AG20443 (cell line): ENCODE measurements around the gene OR2A2.
"Not testable (repeated sequence)": the region's sequence is repeated elsewhere in the genome, so short reads cannot be mapped to it uniquely, and the experiment has no call there.

Source experiments
- DNase-seq: peaks from one replicate; pipeline ENCODE4 v3.0.0; 2012; ENCODE audit warnings: low spot score, mixed read lengths

The OR2A2 gene

GRCh38 chr7:144109283-144109682 lies at the start of gene OR2A2:
TSS of gene OR2A2 (plus strand) at chr7:144109583. CDS start at chr7:144109583, 0 bp downstream.
- no peak for DNase-seq

GRCh38 chr7:144063710-144064109 lies 45.7 kb upstream of the OR2A2 start:
- DNase-seq, result no peak

GRCh38 chr7:144069511-144069910 lies 39.9 kb upstream of the OR2A2 start, which contains the start of gene OR2A25:
TSS of gene OR2A25 (plus strand) at chr7:144069811. CDS start at chr7:144074220, 4,409 bp downstream.
- DNase-seq, result no peak

GRCh38 chr7:144069953-144070352 lies 39.4 kb upstream of the OR2A2 start:
- no peak for DNase-seq

- no peak for DNase-seq
These were observed 35.0 kb upstream of the OR2A2 start for GRCh38 chr7:144074374-144074773.

- no peak for DNase-seq
These were observed 23.4 kb upstream of the OR2A2 start, which contains the start of gene OR2A12 for GRCh38 chr7:144085978-144086377. TSS of gene OR2A12 (plus strand) at chr7:144086278. CDS start at chr7:144095108, 8,830 bp downstream.

GRCh38 chr7:144086730-144087129 lies 22.7 kb upstream of the OR2A2 start:
- DNase-seq, result no peak

- DNase-seq, result no peak
These were observed 22.2 kb upstream of the OR2A2 start for GRCh38 chr7:144087230-144087629.

GRCh38 chr7:144090667-144091066 lies 18.7 kb upstream of the OR2A2 start:
- no peak for DNase-seq

- no peak for DNase-seq
These were observed 10.6 kb upstream of the OR2A2 start for GRCh38 chr7:144098776-144099175.

GRCh38 chr7:144100607-144101006 lies 8.8 kb upstream of the OR2A2 start:
- no peak for DNase-seq

- no peak for DNase-seq
These were observed 7.3 kb upstream of the OR2A2 start for GRCh38 chr7:144102041-144102440.

- no peak for DNase-seq
These were observed 4.2 kb upstream of the OR2A2 start for GRCh38 chr7:144105211-144105610.

- no peak for DNase-seq
These were observed 889 bp downstream of the OR2A2 start for GRCh38 chr7:144110272-144110671.

- no peak for DNase-seq
These were observed 4.3 kb downstream of the OR2A2 start for GRCh38 chr7:144113651-144114050.

- no peak for DNase-seq
These were observed 9.0 kb downstream of the OR2A2 start for GRCh38 chr7:144118341-144118740.

GRCh38 chr7:144122876-144123275 lies 13.5 kb downstream of the OR2A2 start, which contains the start of gene OR2A14:
TSS of gene OR2A14 (plus strand) at chr7:144123176. CDS start at chr7:144129113, 5,937 bp downstream.
- no peak for DNase-seq

- peak; percentile 88 for DNase-seq
These were observed 18.4 kb downstream of the OR2A2 start for GRCh38 chr7:144127714-144128334.

GRCh38 chr7:144129601-144130000 lies 20.2 kb downstream of the OR2A2 start:
- DNase-seq, result not testable (repeated sequence)

- no peak for DNase-seq
These were observed 21.3 kb downstream of the OR2A2 start for GRCh38 chr7:144130730-144131129.

- no peak for DNase-seq
These were observed 22.9 kb downstream of the OR2A2 start for GRCh38 chr7:144132262-144132661.

GRCh38 chr7:144133307-144133706 lies 23.9 kb downstream of the OR2A2 start:
- DNase-seq, result no peak

GRCh38 chr7:144134116-144134515 lies 24.7 kb downstream of the OR2A2 start:
- DNase-seq, result no peak

- no peak for DNase-seq
These were observed 28.1 kb downstream of the OR2A2 start for GRCh38 chr7:144137501-144137900.
